DMS153 treated with DMSO at 0.1 percent for 48 hours (cell line): Measurements from ENCODE around the gene POP5.
A peak's percentile ranks its signal among the peaks of the same experiment; 100 is the strongest.
"Not testable (repeated sequence)": the region's sequence is repeated elsewhere in the genome, so short reads cannot be mapped to it uniquely, and the experiment has no call there.

Experiments
- DNase-seq: peaks from one replicate; lab custom pipeline; 2025; ENCODE audit not compliant: unreplicated experiment; lab: John Stamatoyannopoulos, UW

POP5 gene

GRCh38 chr12:120538281-120539156 lies 42.7 kb downstream of the POP5 start:
- DNase-seq: no peak

- DNase-seq: no peak
Measured at GRCh38 chr12:120537856-120538220, 43.4 kb downstream of the POP5 start.

GRCh38 chr12:120536064-120536791 lies 45.0 kb downstream of the POP5 start:
- DNase-seq: no peak

DNA sequence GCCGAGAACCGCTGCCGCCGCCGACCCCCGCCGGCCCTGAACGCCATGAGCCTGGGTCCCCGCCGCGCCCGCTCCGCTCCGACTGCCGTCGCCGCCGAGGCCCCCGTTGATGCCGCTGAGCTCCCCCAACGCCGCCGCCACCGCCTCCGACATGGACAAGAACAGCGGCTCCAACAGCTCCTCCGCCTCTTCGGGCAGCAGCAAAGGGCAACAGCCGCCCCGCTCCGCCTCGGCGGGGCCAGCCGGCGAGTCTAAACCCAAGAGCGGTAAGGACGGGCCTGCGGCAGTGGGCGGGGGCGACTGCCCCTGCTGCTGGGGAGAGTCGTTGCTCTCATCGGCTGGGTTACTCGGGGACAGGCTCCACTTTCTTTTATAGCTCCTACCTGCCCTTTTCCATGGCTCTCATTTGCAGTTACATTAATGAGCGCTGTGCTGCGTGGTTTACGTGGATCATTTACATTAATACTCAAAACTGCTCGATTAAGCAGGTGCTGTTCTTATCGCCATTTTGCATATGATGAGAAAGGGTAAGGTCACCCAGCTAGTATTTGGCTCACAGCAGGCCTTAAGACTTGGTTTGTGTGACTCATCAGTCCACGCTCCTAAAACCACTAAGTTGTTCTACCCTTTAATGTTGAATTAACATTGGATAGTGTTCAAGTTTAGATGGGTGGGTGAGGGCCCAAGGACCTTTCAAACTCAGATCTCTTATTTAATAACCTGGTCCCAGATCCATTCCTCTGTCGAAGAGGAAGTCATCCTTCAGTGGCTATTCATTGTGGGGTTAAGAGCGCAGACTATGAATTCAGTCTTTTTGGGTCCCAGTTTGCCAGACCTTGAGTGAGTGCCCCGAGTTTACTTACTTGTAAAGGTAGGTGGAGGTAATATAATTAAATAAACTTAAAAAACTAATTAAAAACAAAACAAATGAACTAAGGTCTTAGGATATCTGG lies 46.2 kb downstream of the POP5 start:
- no peak for DNase-seq

- peak; percentile 62 for DNase-seq
Measured at GRCh38 chr12:120534203-120534702, 46.9 kb downstream of the POP5 start, which contains the start of gene RNF10. Gene RNF10 (plus strand): TSS chr12:120534356. CDS start chr12:120534812, 456 bp downstream.

DNA sequence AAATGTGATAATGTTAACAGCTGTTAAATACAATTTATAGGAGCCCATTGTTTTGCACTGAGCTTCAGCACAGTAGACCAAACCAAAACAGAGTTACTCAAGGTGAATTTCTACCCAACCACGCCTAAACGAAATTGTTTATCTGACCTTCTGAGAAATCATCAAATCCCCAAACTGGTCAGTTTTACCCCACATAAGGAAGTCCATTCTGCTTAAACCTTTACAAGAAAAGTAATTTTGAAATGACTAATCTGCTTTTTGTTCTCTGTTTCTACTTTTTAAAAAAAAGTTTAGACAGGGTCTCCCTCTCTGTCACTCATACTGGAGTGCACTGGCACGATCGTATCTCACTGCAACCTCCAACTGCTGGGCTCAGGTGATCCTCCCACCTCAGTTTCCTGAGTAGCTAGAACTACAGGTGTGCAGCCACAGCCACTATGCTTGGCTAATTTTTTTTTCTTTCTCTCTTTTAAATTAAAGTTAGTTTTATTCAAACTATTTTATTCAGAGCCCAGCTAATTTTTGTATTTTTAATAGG lies 48.4 kb downstream of the POP5 start:
- DNase-seq: no peak

DNA sequence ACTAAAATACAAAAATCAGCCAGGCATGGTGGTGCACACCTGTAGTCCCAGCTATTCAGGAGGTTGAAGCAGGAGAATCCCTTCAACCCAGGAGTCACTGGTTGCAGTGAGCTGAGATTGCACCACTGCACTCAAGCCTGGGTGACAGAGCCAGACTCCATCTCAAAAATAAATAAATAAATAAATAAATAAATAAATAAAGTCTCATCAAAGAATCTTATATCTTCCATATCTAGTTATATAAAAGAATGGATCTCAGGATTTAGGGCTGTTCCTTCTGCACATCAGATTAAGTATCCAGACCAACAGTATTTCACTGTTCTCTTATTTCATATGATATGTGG lies 50.8 kb downstream of the POP5 start:
- not testable (repeated sequence) for DNase-seq

- DNase-seq: peak; percentile 67
Measured at GRCh38 chr12:120529641-120530417, 51.4 kb downstream of the POP5 start.

GRCh38 chr12:120528861-120529525 lies 52.2 kb downstream of the POP5 start, which contains the start of gene COQ5:
Gene COQ5 (minus strand): TSS chr12:120529158. CDS start chr12:120529141, 17 bp downstream.
- DNase-seq: peak; percentile 80
